Neutrophil (primary cell): ENCODE measurements around the gene SLC25A23.

Experiments used
- H3K27ac ChIP-seq: fragments of 200-600 bp; sonication (generic); 2 replicates; pipeline ENCODE4 v1.5.1; 2016; ENCODE audit warnings: mild to moderate bottlenecking, moderate library complexity
- H3K27me3 ChIP-seq: fragments of 200-600 bp; sonication (generic); 2 replicates; pipeline ENCODE4 v1.6.0; 2016; ENCODE audit warnings: mild to moderate bottlenecking
- H3K36me3 ChIP-seq: fragments of 200-600 bp; sonication (generic); 2 replicates; pipeline ENCODE4 v1.5.1; 2017
- H3K4me1 ChIP-seq, 2 experiments: fragments of 200-600 bp in 1 of 2; sonication (generic) in 1 of 2; 1 replicate in 1 of 2; 2 replicates in 1 of 2; pipeline versions ENCODE4 v1.5.1 to v1.6.1; 2013 to 2016; ENCODE audit warnings: low read depth in 1 of 2, low read length in 1 of 2, mild to moderate bottlenecking in 1 of 2, moderate library complexity in 1 of 2; ENCODE audit not compliant: control insufficient read depth in 1 of 2, insufficient read depth in 1 of 2
- H3K4me3 ChIP-seq, 2 experiments: fragments of 200-600 bp in 1 of 2; sonication (generic) in 1 of 2; 1 replicate in 1 of 2; 2 replicates in 1 of 2; pipeline ENCODE4 v1.5.1; 2013 to 2016; ENCODE audit warnings: low read depth in 1 of 2, low read length in 1 of 2, mild to moderate bottlenecking in 1 of 2, moderate library complexity in 1 of 2
- H3K9me3 ChIP-seq: fragments of 200-600 bp; sonication (generic); 2 replicates; pipeline ENCODE4 v1.5.1; 2016
- CTCF ChIP-seq: fragments of 200-600 bp; sonication (generic); IDR thresholded peaks from 2 replicates; pipeline ENCODE4 v1.5.1; 2016; ENCODE audit warnings: antibody characterized with exemption

The SLC25A23 gene

DNA sequence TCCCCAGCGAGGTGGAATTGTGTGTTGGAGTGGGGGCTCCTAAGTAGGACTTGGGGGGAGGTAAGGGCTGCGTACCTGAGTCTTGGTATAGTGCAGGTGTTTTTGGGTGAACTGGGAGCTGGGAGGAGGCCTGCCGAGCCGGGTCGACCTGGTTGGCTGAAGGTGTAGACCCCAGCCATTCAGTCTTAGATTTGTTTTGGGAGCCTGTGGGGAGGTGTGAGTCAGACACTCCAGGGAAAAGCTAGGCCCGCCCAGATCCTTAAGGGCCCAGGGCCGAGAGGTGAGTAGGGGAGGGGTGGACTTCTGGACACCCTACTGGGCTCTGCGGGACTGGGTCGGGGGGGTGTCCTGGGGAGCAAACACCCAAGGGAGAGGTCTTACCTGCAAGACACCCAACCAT lies 5.4 kb upstream of the SLC25A23 start:
- H3K27ac ChIP-seq: no peak overlapping the region
- H3K9me3 ChIP-seq: no peaks in the 10 kb centered on the region
- H3K36me3 ChIP-seq: peaks cover 30% of the 10 kb centered on the region
- peaks cover 11 to 16% of the 10 kb centered on the region in 2 experiments for H3K4me1 ChIP-seq
- no peak overlapping the region for H3K4me3 ChIP-seq
- H3K27me3 ChIP-seq: peaks cover 57% of the 10 kb centered on the region
- TF ChIP-seq CTCF: no peak

GRCh38 chr19:6464070-6464873 lies 4.7 kb upstream of the SLC25A23 start, which contains the start of gene CRB3:
CRB3 (plus strand) TSS chr19:6464271; CDS start chr19:6464702, 431 bp downstream.
- peaks cover 23% of the 10 kb centered on the region for H3K36me3 ChIP-seq
- no peaks in the 10 kb centered on the region for H3K9me3 ChIP-seq
- H3K27me3 ChIP-seq: peaks cover 64% of the 10 kb centered on the region
- no peak within 1 kb of the TSS for H3K27ac ChIP-seq
- TF ChIP-seq CTCF: no peak
- H3K4me3 ChIP-seq: no peak within 1 kb of the TSS
- peaks cover 17 to 23% of the 10 kb centered on the region in 2 experiments for H3K4me1 ChIP-seq

- Histone ChIP-seq H3K27me3 (peaks cover 85% of the 10 kb centered on the region), H3K27ac (peak overlapping the region; percentile 42), H3K9me3 (no peaks in the 10 kb centered on the region), H3K36me3 (no peaks in the 10 kb centered on the region), H3K4me1 (peaks cover 17 to 25% of the 10 kb centered on the region in 2 experiments), H3K4me3 (peak overlapping the region; percentile 66 to 81)
- TF ChIP-seq CTCF: peak; percentile 46
These were observed 700 bp upstream of the SLC25A23 start for GRCh38 chr19:6460099-6460884.

GRCh38 chr19:6458695-6459261 lies 814 bp downstream of the SLC25A23 start:
- no peak overlapping the region for H3K27ac ChIP-seq
- no peak overlapping the region for H3K4me3 ChIP-seq
- H3K27me3 ChIP-seq: peaks cover 70% of the 10 kb centered on the region
- no peak for TF ChIP-seq CTCF
- no peaks in the 10 kb centered on the region for H3K9me3 ChIP-seq
- no peaks in the 10 kb centered on the region for H3K36me3 ChIP-seq
- peaks cover 13 to 17% of the 10 kb centered on the region in 2 experiments for H3K4me1 ChIP-seq

DNA sequence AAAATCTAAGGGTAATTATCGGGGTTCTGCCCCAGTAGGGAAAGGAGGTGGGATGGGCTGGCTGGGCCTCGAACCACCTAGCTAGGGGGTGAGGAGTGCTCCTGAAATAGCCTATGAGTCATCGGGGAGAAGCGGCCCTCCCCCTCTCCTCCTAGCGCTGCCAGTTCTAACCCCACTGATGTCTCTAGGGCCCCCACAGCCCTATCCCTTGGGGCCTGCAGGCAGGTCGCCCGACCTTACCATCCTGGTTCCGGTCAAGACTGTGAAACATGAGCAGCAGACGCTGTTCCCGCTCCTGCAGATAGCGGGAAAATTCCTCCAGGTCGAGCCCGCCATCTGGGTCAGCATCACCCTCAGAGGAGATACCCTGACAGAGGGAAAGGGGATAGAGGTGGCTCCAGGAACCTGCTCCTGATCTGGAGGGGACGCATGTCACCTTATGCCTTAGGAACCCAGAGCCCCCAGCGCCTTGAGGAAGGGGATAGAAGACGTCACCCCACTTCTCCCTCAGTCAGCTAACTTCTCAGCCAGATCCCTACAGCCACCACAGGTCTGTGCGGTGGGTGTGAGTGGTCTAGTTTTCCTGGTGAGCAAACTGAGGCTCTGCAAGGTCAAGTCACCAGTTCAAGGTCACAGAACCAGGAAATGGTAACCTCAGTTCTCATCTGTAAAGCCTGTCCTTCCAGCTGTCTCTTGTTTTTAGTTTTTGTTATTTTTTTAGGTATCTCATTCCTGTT lies 1.5 kb downstream of the SLC25A23 start:
- Histone ChIP-seq H3K27me3 (peaks cover 64% of the 10 kb centered on the region), H3K27ac (no peak overlapping the region), H3K4me3 (no peak overlapping the region), H3K36me3 (no peaks in the 10 kb centered on the region), H3K9me3 (no peaks in the 10 kb centered on the region), H3K4me1 (peaks cover 13 to 16% of the 10 kb centered on the region in 2 experiments)
- TF ChIP-seq CTCF: no peak
